ENCODE data around the gene SMAD6.

SMAD6 gene

DNA sequence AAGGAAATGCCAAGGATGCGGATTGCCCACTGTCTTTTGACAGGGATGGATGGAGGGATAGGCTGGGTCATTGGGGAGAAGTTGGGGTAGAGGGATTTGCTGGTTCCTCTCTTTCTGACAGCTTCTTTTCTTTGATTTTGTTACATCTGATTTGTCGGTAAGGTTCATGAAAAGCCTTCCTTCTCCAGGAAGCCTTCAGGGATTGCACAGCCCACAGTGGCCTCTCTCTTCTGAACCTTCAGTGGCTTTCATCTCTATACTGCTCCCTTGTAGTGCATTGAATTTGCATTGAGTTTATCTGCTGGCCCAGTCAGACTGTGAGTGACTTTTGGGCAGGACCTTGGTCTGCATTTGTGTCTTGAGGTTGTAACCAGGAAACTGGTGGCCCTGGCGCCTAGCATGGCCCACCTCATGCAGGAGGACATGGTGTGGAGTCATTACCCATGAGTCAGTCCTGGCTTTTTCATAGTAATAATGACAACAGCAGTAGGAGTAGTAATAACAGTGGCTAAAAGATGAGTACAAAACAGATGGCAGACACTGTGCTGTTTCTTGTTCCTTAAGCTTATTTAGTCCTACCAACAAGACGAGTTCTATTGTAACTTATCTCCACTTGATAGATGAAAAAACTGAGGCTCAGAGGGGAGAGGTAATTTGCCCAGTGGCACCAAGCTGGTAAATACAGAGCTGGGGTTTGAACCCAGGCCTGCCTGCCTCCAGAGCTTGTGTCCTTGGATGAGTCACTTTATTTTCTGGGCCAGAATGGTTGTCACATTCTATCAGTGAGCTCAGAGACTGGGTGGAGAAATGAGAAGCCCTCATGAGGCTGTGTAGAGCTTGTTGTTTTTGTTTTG is 28.4 kb downstream of the SMAD6 start:
- Histone ChIP-seq H4K20me1 (ENCODE audit: insufficient read depth, low read length) (no peaks in the 10 kb centered on the region), H3K4me3 (ENCODE audit: low read length) (no peak overlapping the region), H3K36me3 (replicated peaks; ENCODE audit: insufficient read depth, low read length) (no peaks in the 10 kb centered on the region), H3K79me2 (ENCODE audit: low read length) (no peaks in the 10 kb centered on the region), H3K4me1 (ENCODE audit: low read length) (no peaks in the 10 kb centered on the region), H3F3A (ENCODE audit: insufficient read depth, low read length) (no peaks in the 10 kb centered on the region), H3K9me2 (replicated peaks; ENCODE audit: insufficient read depth, low read length) (no peaks in the 10 kb centered on the region), H3K9ac (ENCODE audit: low read length) (no peak overlapping the region), H3K4me2 (ENCODE audit: low read depth, low read length) (no peak overlapping the region), H3K27ac (ENCODE audit: low read length) (no peak overlapping the region), H3K9me3 (replicated peaks; ENCODE audit: insufficient read depth, low read length) (no peaks in the 10 kb centered on the region), H3K27me3 (replicated peaks; ENCODE audit: insufficient read depth, low read length) (no peaks in the 10 kb centered on the region), H2AFZ (ENCODE audit: low read length) (no peak overlapping the region)
- TF ChIP-seq, protein P1, sequence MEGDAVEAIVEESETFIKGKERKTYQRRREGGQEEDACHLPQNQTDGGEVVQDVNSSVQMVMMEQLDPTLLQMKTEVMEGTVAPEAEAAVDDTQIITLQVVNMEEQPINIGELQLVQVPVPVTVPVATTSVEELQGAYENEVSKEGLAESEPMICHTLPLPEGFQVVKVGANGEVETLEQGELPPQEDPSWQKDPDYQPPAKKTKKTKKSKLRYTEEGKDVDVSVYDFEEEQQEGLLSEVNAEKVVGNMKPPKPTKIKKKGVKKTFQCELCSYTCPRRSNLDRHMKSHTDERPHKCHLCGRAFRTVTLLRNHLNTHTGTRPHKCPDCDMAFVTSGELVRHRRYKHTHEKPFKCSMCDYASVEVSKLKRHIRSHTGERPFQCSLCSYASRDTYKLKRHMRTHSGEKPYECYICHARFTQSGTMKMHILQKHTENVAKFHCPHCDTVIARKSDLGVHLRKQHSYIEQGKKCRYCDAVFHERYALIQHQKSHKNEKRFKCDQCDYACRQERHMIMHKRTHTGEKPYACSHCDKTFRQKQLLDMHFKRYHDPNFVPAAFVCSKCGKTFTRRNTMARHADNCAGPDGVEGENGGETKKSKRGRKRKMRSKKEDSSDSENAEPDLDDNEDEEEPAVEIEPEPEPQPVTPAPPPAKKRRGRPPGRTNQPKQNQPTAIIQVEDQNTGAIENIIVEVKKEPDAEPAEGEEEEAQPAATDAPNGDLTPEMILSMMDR (IDR thresholded peaks at IDR 0.05; ENCODE audit: low read length): no peak
- TF ChIP-seq EZH2phosphoT487 (IDR thresholded peaks at IDR 0.05; ENCODE audit: low read length): no peak
- DNase-seq: no peak

DNA sequence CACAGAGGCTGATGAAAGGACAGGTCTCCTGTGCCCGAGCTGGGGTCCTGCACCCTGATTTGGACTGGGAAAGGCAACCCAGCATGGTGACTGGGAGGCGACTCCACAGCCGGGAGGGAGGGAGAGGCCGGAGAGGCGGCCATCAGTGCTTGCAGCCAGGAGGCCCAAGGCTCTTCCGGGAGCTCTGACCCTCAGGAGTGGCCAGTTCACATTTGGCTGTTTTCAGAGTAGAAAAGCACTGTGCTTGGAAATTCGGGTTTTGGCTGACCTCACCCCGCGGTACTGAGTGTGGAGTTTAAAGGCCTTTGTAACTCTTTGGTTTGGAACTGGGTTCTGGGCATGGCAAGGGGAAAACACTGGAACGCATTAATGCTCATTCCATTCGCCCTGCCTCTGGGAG is 31.9 kb downstream of the SMAD6 start:
- no peak overlapping the region for H3K27ac ChIP-seq (ENCODE audit: low read length)
- H4K20me1 ChIP-seq (ENCODE audit: insufficient read depth, low read length): no peaks in the 10 kb centered on the region
- H3K79me2 ChIP-seq (ENCODE audit: low read length): no peaks in the 10 kb centered on the region
- no peak overlapping the region for H2AFZ ChIP-seq (ENCODE audit: low read length)
- H3K36me3 ChIP-seq (replicated peaks; ENCODE audit: insufficient read depth, low read length): no peaks in the 10 kb centered on the region
- H3K27me3 ChIP-seq (replicated peaks; ENCODE audit: insufficient read depth, low read length): no peaks in the 10 kb centered on the region
- H3K9me3 ChIP-seq (replicated peaks; ENCODE audit: insufficient read depth, low read length): no peaks in the 10 kb centered on the region
- H3K9me2 ChIP-seq (replicated peaks; ENCODE audit: insufficient read depth, low read length): no peaks in the 10 kb centered on the region
- H3K4me1 ChIP-seq (ENCODE audit: low read length): no peaks in the 10 kb centered on the region
- no peaks in the 10 kb centered on the region for H3F3A ChIP-seq (ENCODE audit: insufficient read depth, low read length)
- no peak overlapping the region for H3K4me2 ChIP-seq (ENCODE audit: low read depth, low read length)
- TF ChIP-seq EZH2 (optimal IDR thresholded peaks at IDR 0.05; ENCODE audit: low read depth, low read length) (no peak), EZH2phosphoT487 (IDR thresholded peaks at IDR 0.05; ENCODE audit: low read length) (no peak)
- TF ChIP-seq, protein P1 (IDR thresholded peaks at IDR 0.05; ENCODE audit: low read length): no peak
- no peak for DNase-seq
- no peak overlapping the region for H3K9ac ChIP-seq (ENCODE audit: low read length)
- H3K4me3 ChIP-seq (ENCODE audit: low read length): no peak overlapping the region

DNA sequence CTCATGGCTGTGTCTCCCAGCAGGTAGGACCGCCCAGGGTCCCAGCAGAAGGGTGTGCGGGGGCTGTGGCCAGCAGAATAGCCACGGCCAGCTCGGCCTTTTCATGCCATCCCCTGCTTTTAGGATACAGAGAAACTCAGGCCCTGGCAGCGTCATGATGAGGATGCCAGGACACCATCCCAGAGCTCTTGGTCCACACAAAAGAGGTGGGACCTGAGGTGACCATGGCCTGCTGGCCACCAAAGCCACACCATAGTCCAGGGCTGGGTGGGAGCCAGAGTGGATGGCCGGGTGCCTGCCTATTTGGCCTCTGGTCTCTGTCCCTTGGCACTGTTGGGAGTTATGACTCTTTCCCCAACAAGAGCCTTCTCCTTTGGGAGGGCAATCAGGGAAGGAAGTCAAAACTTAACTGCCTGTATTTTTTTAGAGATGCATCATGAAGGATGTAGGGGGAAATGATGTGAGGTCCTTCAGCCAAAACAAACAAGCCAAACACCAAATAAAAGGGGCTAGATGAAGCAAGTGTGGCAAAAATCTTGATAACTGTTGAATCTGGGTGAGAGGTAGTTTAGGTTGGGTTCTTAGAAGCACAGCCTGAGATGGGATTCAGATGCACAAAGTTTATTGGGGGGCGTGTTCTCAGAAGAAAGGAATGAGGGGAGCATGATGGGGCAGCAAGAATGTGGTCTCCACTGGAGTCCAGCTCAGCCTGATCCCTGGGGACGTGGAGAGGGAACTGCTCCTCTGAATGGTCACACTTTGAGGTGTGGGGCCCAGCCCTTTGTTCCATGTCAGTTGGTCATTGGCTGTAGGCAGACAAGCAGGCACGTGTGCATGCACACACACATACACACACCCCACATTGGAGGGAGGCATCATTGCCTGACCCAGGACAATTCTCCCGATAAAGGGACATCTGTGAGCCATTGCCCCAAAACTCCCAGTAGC is 33.2 kb downstream of the SMAD6 start:
- no peaks in the 10 kb centered on the region for H3K9me3 ChIP-seq (replicated peaks; ENCODE audit: insufficient read depth, low read length)
- no peak for TF ChIP-seq EZH2 (optimal IDR thresholded peaks at IDR 0.05; ENCODE audit: low read depth, low read length)
- TF ChIP-seq, protein P1 (IDR thresholded peaks at IDR 0.05; ENCODE audit: low read length): no peak
- no peak for TF ChIP-seq EZH2phosphoT487 (IDR thresholded peaks at IDR 0.05; ENCODE audit: low read length)
- H3K4me1 ChIP-seq (ENCODE audit: low read length): no peaks in the 10 kb centered on the region
- DNase-seq: no peak
- H2AFZ ChIP-seq (ENCODE audit: low read length): no peak overlapping the region
- no peaks in the 10 kb centered on the region for H3F3A ChIP-seq (ENCODE audit: insufficient read depth, low read length)
- H3K4me2 ChIP-seq (ENCODE audit: low read depth, low read length): no peak overlapping the region
- no peaks in the 10 kb centered on the region for H3K79me2 ChIP-seq (ENCODE audit: low read length)
- H3K27ac ChIP-seq (ENCODE audit: low read length): no peak overlapping the region
- no peaks in the 10 kb centered on the region for H3K27me3 ChIP-seq (replicated peaks; ENCODE audit: insufficient read depth, low read length)
- no peak overlapping the region for H3K4me3 ChIP-seq (ENCODE audit: low read length)
- H3K9me2 ChIP-seq (replicated peaks; ENCODE audit: insufficient read depth, low read length): no peaks in the 10 kb centered on the region
- H3K9ac ChIP-seq (ENCODE audit: low read length): no peak overlapping the region
- H4K20me1 ChIP-seq (ENCODE audit: insufficient read depth, low read length): no peaks in the 10 kb centered on the region
- no peaks in the 10 kb centered on the region for H3K36me3 ChIP-seq (replicated peaks; ENCODE audit: insufficient read depth, low read length)

Data from MM.1S (cell line).